Measurements from ENCODE around the gene SV2B.

DNA sequence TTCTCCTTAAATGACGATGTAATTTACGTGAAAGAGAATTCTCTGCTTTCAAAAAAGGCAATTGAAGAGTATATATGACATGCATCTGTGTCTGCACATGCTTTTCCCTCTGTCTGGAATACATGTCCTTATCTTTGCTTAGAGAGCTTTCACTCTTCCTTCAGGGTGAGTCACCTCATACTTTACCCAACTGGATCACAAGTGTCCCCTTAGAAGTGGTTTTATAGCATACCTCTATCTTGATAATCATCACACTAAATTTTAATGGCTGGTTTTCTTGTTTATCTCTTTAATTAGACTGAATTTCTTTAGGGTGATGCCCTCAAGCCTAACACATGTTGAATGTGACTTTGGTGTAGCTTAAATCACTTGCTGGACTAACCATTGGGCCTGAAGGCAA, 178.9 kb downstream of the SV2B start:
- no peak for TF ChIP-seq EZH2 (IDR thresholded peaks at IDR 0.05; ENCODE audit: borderline replicate concordance, insufficient read depth, low read depth, low read length, poor library complexity, severe bottlenecking)
- TF ChIP-seq, protein P1, sequence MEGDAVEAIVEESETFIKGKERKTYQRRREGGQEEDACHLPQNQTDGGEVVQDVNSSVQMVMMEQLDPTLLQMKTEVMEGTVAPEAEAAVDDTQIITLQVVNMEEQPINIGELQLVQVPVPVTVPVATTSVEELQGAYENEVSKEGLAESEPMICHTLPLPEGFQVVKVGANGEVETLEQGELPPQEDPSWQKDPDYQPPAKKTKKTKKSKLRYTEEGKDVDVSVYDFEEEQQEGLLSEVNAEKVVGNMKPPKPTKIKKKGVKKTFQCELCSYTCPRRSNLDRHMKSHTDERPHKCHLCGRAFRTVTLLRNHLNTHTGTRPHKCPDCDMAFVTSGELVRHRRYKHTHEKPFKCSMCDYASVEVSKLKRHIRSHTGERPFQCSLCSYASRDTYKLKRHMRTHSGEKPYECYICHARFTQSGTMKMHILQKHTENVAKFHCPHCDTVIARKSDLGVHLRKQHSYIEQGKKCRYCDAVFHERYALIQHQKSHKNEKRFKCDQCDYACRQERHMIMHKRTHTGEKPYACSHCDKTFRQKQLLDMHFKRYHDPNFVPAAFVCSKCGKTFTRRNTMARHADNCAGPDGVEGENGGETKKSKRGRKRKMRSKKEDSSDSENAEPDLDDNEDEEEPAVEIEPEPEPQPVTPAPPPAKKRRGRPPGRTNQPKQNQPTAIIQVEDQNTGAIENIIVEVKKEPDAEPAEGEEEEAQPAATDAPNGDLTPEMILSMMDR (IDR thresholded peaks at IDR 0.05) = no peak

Measured in B cell (primary cell).